Measurements from ENCODE around the gene SHISAL1. TPM values are rescaled to one million over a fixed set of nuclear protein-coding genes. Genes with fewer than 3 reads are reported as not detected.

SHISAL1 gene
- total and polyA plus RNA-seq, 2 experiments from 2014 or later = 0.58 to 2.2 TPM

DNA sequence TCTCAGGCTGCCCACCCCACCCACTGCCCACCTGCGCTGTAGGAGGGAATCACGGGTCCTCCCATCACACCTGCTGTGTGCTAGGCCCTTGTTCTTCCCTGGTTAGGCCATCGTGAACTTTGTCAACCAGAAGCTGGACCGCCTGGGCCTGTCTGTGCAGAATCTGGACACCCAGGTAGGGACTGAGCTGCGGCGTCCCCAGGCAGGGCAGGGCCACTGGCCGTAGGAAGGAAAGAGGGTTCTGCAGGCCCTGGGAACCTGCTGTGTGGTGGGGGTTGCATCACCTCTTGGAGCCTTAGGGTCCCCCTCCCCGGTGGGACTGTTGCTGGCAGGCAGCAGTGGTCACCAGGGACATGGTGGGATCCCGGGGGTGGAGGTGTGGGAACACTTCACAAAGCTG is 116.5 kb downstream of the SHISAL1 start:
- no peak overlapping the region for H3K4me2 ChIP-seq (ENCODE audit: unreplicated experiment)
- DNase-seq = no peak
- no peaks in the 10 kb centered on the region for H3K79me2 ChIP-seq (ENCODE audit: insufficient read depth)
- no peak overlapping the region for H2AFZ ChIP-seq
- H3K4me3 ChIP-seq = no peak overlapping the region
- WGBS, 2 experiments (ENCODE audit: low coverage in 1 of 2, low lambda C conversion rate in 2 of 2, missing lambda C conversion rate in 2 of 2) = 35 to 47% methylated on average over 7 to 9 of the region's 9 CpGs
- H3K9me2 ChIP-seq (ENCODE audit: insufficient read depth) = no peaks in the 10 kb centered on the region
- no peak overlapping the region for H3K27ac ChIP-seq
- no peaks in the 10 kb centered on the region for H3K4me1 ChIP-seq (ENCODE audit: insufficient read depth)
- no peaks in the 10 kb centered on the region for H4K20me1 ChIP-seq (ENCODE audit: insufficient read depth)
- H3K36me3 ChIP-seq (ENCODE audit: low read depth) = no peaks in the 10 kb centered on the region
- in situ Hi-C loops (cut with MboI) = no loop called here
- no peak for TF ChIP-seq EZH2phosphoT487 (IDR thresholded peaks at IDR 0.05; ENCODE audit: insufficient read depth, low read depth)
- no peak for TF ChIP-seq EZH2 (IDR thresholded peaks at IDR 0.05; ENCODE audit: insufficient read depth, poor library complexity, severe bottlenecking)
- H3K9me3 ChIP-seq (ENCODE audit: low read depth) = no peaks in the 10 kb centered on the region
- H3K9ac ChIP-seq = no peak overlapping the region
- H3F3A ChIP-seq (ENCODE audit: insufficient read depth) = no peaks in the 10 kb centered on the region
- peaks cover 6% of the 10 kb centered on the region for H3K27me3 ChIP-seq (replicated peaks; ENCODE audit: insufficient read depth)

DNA sequence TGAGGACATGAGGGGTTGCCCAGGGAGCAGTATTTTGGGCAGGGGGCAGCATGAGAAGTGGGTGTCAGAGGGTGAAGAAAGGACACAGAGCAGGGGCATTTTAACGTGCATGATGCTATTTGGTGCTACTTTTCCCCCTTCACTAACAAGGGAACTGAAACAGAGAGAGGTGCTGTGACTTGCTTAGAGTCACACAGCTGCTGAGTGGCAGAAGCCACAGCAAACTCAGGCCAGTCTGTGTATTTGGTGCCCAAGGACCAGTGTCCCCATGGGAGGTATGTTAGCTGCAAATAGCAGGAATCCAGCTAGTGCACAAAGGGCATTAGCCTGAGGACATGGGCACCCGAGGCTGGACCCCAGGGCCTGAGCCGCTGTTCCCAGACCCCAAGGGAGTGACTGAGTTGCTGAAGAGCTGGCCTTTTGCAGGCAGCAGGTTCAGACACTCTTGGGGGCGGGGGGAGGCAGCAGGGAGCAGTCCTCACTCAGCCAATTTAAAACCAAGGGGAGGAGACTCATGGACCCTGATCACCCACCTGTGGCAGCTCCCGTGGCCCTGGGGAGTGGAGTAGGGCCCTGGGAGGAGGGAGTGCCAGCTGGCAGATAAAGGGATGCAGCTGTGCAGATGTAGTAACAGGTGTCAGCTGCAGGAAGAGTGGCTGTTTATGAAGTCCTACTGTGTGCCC is 117.4 kb downstream of the SHISAL1 start:
- no peak for DNase-seq
- WGBS, 2 experiments (ENCODE audit: low coverage in 1 of 2, low lambda C conversion rate in 2 of 2, missing lambda C conversion rate in 2 of 2) = 59 to 63% methylated on average over 4 to 5 of the region's 5 CpGs

DNA sequence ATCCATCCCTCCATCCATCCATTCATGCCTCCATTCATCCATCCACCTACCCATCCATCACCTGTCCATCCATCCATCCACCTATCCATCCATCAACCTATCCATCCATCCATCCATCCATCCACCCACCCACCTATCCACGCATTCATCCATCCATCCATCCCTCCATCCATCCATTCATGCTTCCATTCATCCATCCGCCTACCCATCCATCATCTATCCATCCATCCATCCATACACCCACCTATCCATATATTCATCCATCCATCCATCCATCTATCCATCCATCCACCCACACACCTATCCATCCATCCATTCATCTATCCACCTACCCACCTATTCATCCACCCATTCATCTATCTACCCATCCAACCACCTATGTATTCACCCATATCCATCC is 118.2 kb downstream of the SHISAL1 start:
- peaks cover 6% of the 10 kb centered on the region for H3K27me3 ChIP-seq (replicated peaks; ENCODE audit: insufficient read depth)

More for the DNA sequence above, 117.4 kb downstream of the SHISAL1 start:
- H2AFZ ChIP-seq = no peak overlapping the region
- H3K9me2 ChIP-seq (ENCODE audit: insufficient read depth) = no peaks in the 10 kb centered on the region
- no peaks in the 10 kb centered on the region for H3F3A ChIP-seq (ENCODE audit: insufficient read depth)
- no peaks in the 10 kb centered on the region for H3K79me2 ChIP-seq (ENCODE audit: insufficient read depth)
- no peak overlapping the region for H3K4me3 ChIP-seq
- in situ Hi-C loops (cut with MboI) = no loop called here
- no peaks in the 10 kb centered on the region for H3K4me1 ChIP-seq (ENCODE audit: insufficient read depth)
- H3K36me3 ChIP-seq (ENCODE audit: low read depth) = no peaks in the 10 kb centered on the region
- peaks cover 6% of the 10 kb centered on the region for H3K27me3 ChIP-seq (replicated peaks; ENCODE audit: insufficient read depth)
- no peak overlapping the region for H3K4me2 ChIP-seq (ENCODE audit: unreplicated experiment)
- no peaks in the 10 kb centered on the region for H3K9me3 ChIP-seq (ENCODE audit: low read depth)
- H3K9ac ChIP-seq = no peak overlapping the region
- TF ChIP-seq EZH2phosphoT487 (IDR thresholded peaks at IDR 0.05; ENCODE audit: insufficient read depth, low read depth) (no peak), EZH2 (IDR thresholded peaks at IDR 0.05; ENCODE audit: insufficient read depth, poor library complexity, severe bottlenecking) (no peak)
- H3K27ac ChIP-seq = no peak overlapping the region
- no peaks in the 10 kb centered on the region for H4K20me1 ChIP-seq (ENCODE audit: insufficient read depth)

More for the DNA sequence above, 118.2 kb downstream of the SHISAL1 start:
- WGBS, 2 experiments (ENCODE audit: low coverage in 1 of 2, low lambda C conversion rate in 2 of 2, missing lambda C conversion rate in 2 of 2) = 71 to 83% methylated on average over 2 of the region's 2 CpGs
- Histone ChIP-seq H3K27ac (no peak overlapping the region), H3K9me3 (ENCODE audit: low read depth) (no peaks in the 10 kb centered on the region), H3K9me2 (ENCODE audit: insufficient read depth) (no peaks in the 10 kb centered on the region), H3K79me2 (ENCODE audit: insufficient read depth) (no peaks in the 10 kb centered on the region), H3K9ac (no peak overlapping the region), H2AFZ (no peak overlapping the region), H4K20me1 (ENCODE audit: insufficient read depth) (no peaks in the 10 kb centered on the region), H3K4me1 (ENCODE audit: insufficient read depth) (no peaks in the 10 kb centered on the region), H3K36me3 (ENCODE audit: low read depth) (no peaks in the 10 kb centered on the region), H3F3A (ENCODE audit: insufficient read depth) (no peaks in the 10 kb centered on the region), H3K4me2 (ENCODE audit: unreplicated experiment) (no peak overlapping the region), H3K4me3 (no peak overlapping the region)
- DNase-seq = no peak
- TF ChIP-seq EZH2phosphoT487 (IDR thresholded peaks at IDR 0.05; ENCODE audit: insufficient read depth, low read depth) (no peak), EZH2 (IDR thresholded peaks at IDR 0.05; ENCODE audit: insufficient read depth, poor library complexity, severe bottlenecking) (no peak)
- in situ Hi-C loops (cut with MboI) = no loop called here

Other genes starting within 250 kb of the SHISAL1 start
- not detected in 2 replicates for gene PARVG, start 132.0 kb downstream of the SHISAL1 start, total RNA-seq (2014; rRNA removed; shearing (Covaris generic))
- 0.27 TPM in 1 of 2 replicates, not detected in the other for gene PARVG, start 132.0 kb downstream of the SHISAL1 start, polyA plus RNA-seq (2016; fragmentation: Nextera tagmentation; extraction: Ambion mirVana)
- 25.9 and 28.1 TPM in 2 replicates for gene RTL6, start 185.3 kb upstream of the SHISAL1 start, total RNA-seq (2014; rRNA removed; shearing (Covaris generic))
- gene RTL6, start 185.3 kb upstream of the SHISAL1 start, polyA plus RNA-seq (2016; fragmentation: Nextera tagmentation; extraction: Ambion mirVana) = 15.6 and 16.0 TPM in 2 replicates